WERI-Rb-1 (cell line): ENCODE measurements around the gene UCHL5.

ENCODE experiments used
- DNase-seq: peaks from one replicate; pipeline ENCODE4 v3.0.0-alpha.2; 2020
- H3K27ac ChIP-seq: fragments of 250-450 bp; sonication (Bioruptor Pico); 2 replicates; pipeline ENCODE4 v1.5.1; 2020; ENCODE audit warnings: mild to moderate bottlenecking, moderate library complexity
- H3K27me3 ChIP-seq: fragments of 250-450 bp; sonication (Bioruptor Pico); 2 replicates; pipeline ENCODE4 v1.5.1; 2021; ENCODE audit warnings: mild to moderate bottlenecking, low read depth, moderate library complexity; ENCODE audit not compliant: insufficient read depth, severe bottlenecking
- H3K36me3 ChIP-seq: fragments of 250-450 bp; sonication (Bioruptor Pico); 2 replicates; pipeline ENCODE4 v1.5.1; 2020; ENCODE audit warnings: mild to moderate bottlenecking, moderate library complexity
- H3K4me3 ChIP-seq: 2 replicates; pipeline ENCODE4 v1.5.1; 2011; ENCODE audit warnings: low read depth, mild to moderate bottlenecking, control low read depth, low read length
- H3K9me3 ChIP-seq: fragments of 250-450 bp; sonication (Bioruptor Pico); 2 replicates; pipeline ENCODE4 v1.5.1; 2021; ENCODE audit warnings: mild to moderate bottlenecking, moderate library complexity; ENCODE audit not compliant: severe bottlenecking
- TF ChIP-seq, protein P1 (sequence below): IDR thresholded peaks from 2 replicates; pipeline ENCODE4 v1.5.1; 2011; ENCODE audit warnings: low read depth, mild to moderate bottlenecking, control low read depth, inconsistent platforms, low read length

Gene UCHL5

DNA sequence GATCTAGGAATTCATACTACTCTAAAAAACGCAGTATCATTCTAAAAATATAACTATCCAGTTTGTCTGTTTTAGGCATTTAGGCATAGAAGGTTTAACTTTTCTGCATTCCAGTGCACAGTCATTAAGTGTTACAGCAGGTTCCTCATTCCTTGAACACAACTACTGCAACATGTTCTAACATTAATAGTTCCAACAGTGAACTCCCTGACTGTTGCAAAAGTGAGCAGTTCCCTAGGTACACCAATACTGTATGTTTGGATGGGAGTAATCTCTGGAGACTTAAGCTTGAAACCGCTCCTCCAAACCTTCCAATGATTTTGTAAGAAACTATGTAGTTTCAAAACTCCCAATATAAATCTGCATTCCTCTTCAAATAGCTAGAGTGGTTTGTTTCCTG lies 46.2 kb downstream of the UCHL5 start:
- Histone ChIP-seq H3K36me3 (peaks cover 3% of the 10 kb centered on the region), H3K27ac (no peak overlapping the region), H3K9me3 (no peaks in the 10 kb centered on the region), H3K4me3 (no peak overlapping the region), H3K27me3 (no peaks in the 10 kb centered on the region)
- no peak for DNase-seq
- TF ChIP-seq, protein P1, sequence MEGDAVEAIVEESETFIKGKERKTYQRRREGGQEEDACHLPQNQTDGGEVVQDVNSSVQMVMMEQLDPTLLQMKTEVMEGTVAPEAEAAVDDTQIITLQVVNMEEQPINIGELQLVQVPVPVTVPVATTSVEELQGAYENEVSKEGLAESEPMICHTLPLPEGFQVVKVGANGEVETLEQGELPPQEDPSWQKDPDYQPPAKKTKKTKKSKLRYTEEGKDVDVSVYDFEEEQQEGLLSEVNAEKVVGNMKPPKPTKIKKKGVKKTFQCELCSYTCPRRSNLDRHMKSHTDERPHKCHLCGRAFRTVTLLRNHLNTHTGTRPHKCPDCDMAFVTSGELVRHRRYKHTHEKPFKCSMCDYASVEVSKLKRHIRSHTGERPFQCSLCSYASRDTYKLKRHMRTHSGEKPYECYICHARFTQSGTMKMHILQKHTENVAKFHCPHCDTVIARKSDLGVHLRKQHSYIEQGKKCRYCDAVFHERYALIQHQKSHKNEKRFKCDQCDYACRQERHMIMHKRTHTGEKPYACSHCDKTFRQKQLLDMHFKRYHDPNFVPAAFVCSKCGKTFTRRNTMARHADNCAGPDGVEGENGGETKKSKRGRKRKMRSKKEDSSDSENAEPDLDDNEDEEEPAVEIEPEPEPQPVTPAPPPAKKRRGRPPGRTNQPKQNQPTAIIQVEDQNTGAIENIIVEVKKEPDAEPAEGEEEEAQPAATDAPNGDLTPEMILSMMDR, result no peak

DNA sequence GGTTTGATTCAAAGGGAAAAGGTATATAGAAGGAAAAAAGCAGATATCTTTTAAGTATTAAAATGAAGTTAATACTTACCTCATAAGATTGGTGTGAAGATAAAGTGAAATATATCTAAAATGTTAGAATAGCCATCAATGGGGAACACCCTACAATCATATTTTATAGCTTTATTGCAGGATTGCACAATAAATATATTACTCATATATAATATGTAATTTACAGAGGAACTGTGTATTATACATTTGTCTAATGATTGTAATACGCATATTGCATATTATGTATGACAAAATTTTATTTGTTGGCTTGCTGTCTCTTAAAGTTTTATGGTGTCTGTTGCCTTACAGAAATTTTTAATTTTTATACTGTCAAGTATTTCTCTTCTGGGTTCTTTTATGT lies 47.8 kb downstream of the UCHL5 start:
- Histone ChIP-seq H3K4me3 (no peak overlapping the region), H3K27me3 (no peaks in the 10 kb centered on the region), H3K9me3 (no peaks in the 10 kb centered on the region), H3K36me3 (peaks cover 3% of the 10 kb centered on the region), H3K27ac (no peak overlapping the region)
- DNase-seq, result no peak
- TF ChIP-seq, protein P1, result no peak

DNA sequence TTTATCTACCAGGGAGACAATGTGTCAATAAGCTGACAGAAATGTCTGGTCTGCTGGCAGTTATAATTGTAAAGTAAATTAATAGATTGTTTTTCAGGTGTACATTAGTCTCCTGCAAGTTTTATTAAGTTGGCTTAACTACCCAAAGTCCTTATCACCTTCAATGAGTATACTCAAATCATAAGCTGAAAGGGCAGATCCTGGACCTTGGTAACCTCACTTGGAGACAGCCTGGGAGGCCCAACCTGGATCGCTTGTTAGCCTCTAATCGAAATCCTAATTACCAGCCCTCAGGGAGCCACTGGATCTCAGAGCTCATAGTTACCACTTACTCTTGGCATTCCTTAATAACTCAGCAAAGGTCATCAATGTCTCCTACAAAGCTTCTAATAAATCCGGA lies 49.7 kb downstream of the UCHL5 start:
- no peak overlapping the region for H3K4me3 ChIP-seq
- H3K27ac ChIP-seq, result no peak overlapping the region
- H3K36me3 ChIP-seq, result no peaks in the 10 kb centered on the region; the same call in 1 of the 2 replicates
- TF ChIP-seq, protein P1, result no peak
- H3K27me3 ChIP-seq, result no peaks in the 10 kb centered on the region
- H3K9me3 ChIP-seq, result peaks cover 4% of the 10 kb centered on the region
- no peak for DNase-seq

DNA sequence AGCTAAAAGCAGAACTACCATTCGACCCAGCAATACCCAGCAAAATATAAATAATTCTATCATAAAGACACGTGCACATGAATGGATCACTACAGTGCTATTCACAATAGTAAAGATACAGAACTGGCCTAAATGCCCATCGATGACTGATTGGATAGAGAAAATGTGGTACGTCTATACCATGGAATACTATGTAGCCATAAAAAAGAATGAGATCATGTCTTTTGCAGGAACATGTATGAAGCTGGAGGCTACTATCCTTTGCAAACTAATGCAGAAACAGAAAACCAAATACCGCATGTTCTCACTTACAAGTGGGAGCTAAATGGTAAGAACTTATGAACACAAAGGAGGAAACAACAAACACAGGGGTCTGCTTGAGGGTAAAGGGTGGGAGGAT lies 53.4 kb downstream of the UCHL5 start:
- TF ChIP-seq, protein P1, result no peak

DNA sequence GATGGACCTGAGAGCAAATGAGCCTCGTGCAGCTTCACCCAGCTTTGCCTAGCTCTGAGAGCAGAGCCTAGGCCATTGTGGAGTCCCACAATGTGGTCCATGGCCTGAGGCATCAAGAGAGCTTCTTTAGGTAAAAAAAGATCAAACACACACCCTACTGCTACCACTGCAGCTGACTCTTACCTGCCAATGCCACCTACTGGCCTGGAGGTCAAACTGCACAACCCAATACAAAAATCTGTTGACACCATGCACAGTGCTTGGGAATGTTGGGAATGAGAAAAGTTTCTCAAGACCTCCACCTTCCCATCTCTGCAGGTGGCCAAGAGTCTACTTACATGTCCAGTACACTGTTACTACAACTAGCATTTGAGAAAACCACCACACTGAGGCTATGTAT lies 60.6 kb downstream of the UCHL5 start:
- no peaks in the 10 kb centered on the region for H3K27me3 ChIP-seq
- H3K4me3 ChIP-seq, result no peak overlapping the region
- H3K36me3 ChIP-seq, result peaks cover 4% of the 10 kb centered on the region
- DNase-seq, result peak; percentile 35
- TF ChIP-seq, protein P1, result peak; percentile 85
- H3K27ac ChIP-seq, result no peak overlapping the region
- no peaks in the 10 kb centered on the region for H3K9me3 ChIP-seq

More for the DNA sequence above, 53.4 kb downstream of the UCHL5 start:
- no peak overlapping the region for H3K4me3 ChIP-seq
- H3K36me3 ChIP-seq, result no peaks in the 10 kb centered on the region
- H3K27me3 ChIP-seq, result no peaks in the 10 kb centered on the region
- H3K9me3 ChIP-seq, result peaks cover 4% of the 10 kb centered on the region
- DNase-seq, result no peak
- H3K27ac ChIP-seq, result no peak overlapping the region

DNA sequence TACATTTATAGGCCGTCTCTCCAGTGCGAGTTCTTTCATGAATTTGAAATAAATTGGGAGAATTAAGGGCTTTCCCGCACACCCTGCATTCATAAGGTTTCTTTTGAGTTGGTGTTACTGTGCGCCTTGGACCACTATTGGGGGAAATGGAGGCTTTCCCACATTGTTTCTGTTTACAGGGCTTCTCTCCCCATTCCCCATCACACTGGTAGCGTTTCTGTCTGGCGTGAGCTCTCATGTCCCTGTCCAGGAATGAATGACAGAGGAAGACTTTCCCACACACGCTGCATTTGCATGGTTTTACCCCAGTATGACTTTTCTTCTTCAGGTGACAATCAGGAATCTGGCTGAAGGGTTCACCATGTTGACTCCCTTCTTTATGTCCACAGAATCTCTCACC lies 65.0 kb downstream of the UCHL5 start:
- Histone ChIP-seq H3K27ac (no peak overlapping the region), H3K27me3 (no peaks in the 10 kb centered on the region), H3K9me3 (no peaks in the 10 kb centered on the region), H3K4me3 (no peak overlapping the region), H3K36me3 (peaks cover 4% of the 10 kb centered on the region)
- TF ChIP-seq, protein P1, result no peak
- no peak for DNase-seq
